Subcutaneous adipose tissue (tissue), 4 donors: ENCODE data around the gene MYBBP1A. TPM values are rescaled to one million over a fixed set of nuclear protein-coding genes. Genes with fewer than 3 reads are reported as not detected.

Experiments used
- total RNA-seq, 4 donors: library from RNA; depleted of rRNA; stranded (reverse); fragments of >200 nt; gene quantifications; one replicate each; pipeline ENCODE4 v1.1.0, GENCODE V29; 2016
- TF ChIP-seq, protein P1 (sequence below): fragments of 450-650 bp; IDR thresholded peaks from one replicate; pipeline ENCODE4 v1.5.1; 2016; ENCODE audit warnings: low read depth, mild to moderate bottlenecking, control low read depth, antibody characterized with exemption, moderate library complexity

The MYBBP1A gene
- total RNA-seq, 4 donors from 2014 or later = 16.5 to 34.7 (median 28.7) TPM

DNA sequence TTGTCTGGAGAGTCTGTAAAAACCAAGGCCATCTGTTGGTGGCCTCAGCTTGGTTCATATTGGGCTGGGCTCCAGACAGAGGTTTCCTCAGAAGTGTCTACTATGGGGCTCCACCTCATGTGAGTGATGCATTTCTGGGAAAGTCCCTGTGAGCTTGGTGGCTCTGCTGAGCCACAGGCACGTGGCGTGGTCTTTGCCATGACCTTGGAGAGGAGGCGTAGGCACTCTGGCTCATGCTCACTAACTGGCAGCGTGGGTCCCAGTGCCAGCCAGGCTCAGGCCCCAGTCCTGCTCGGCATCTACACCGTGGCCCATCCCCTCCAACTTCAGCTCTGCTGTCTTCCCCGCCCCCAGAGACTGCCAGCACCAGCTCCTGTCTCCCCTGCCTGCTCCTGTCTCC, 18.5 kb upstream of the MYBBP1A start:
- TF ChIP-seq, protein P1, sequence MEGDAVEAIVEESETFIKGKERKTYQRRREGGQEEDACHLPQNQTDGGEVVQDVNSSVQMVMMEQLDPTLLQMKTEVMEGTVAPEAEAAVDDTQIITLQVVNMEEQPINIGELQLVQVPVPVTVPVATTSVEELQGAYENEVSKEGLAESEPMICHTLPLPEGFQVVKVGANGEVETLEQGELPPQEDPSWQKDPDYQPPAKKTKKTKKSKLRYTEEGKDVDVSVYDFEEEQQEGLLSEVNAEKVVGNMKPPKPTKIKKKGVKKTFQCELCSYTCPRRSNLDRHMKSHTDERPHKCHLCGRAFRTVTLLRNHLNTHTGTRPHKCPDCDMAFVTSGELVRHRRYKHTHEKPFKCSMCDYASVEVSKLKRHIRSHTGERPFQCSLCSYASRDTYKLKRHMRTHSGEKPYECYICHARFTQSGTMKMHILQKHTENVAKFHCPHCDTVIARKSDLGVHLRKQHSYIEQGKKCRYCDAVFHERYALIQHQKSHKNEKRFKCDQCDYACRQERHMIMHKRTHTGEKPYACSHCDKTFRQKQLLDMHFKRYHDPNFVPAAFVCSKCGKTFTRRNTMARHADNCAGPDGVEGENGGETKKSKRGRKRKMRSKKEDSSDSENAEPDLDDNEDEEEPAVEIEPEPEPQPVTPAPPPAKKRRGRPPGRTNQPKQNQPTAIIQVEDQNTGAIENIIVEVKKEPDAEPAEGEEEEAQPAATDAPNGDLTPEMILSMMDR = no peak

DNA sequence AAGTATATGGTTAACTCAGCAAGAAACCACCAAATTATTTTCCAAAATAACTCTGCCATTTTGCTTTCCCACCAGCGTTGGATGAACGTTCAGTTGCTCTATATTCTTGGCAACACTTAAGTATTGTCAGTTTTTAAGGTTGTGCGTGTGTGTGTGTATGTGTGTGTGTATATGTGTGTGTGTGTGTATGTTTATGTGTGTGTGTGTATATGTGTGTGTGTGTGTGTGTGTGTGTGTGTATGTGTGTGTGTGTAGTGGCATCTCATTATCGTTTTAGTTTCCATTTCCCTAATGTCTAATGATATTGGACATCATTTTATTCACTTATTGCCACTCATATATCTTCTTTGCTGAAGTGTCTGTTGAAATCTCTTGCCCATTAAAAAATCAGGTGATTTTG, 17.9 kb upstream of the MYBBP1A start:
- TF ChIP-seq, protein P1 = no peak

DNA sequence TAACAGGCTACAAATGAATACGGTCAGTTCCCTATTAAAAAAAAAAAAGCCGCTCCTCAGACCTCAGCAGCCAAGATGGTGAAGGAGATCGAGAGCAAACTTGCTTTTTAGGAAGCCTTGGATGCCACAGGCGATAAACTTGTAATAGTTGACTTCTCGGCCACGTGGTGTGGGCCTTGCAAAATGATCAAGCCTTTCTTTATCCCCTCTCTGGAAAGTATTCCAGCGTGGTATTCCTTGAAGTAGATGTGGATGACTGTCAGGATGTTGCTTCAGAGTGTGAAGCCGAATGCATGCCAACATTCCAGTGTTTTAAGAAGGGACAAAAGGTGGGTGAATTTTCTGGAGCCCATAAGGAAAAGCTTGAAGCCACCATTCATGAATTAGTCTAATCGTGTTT, 16.9 kb upstream of the MYBBP1A start:
- TF ChIP-seq, protein P1 = no peak

DNA sequence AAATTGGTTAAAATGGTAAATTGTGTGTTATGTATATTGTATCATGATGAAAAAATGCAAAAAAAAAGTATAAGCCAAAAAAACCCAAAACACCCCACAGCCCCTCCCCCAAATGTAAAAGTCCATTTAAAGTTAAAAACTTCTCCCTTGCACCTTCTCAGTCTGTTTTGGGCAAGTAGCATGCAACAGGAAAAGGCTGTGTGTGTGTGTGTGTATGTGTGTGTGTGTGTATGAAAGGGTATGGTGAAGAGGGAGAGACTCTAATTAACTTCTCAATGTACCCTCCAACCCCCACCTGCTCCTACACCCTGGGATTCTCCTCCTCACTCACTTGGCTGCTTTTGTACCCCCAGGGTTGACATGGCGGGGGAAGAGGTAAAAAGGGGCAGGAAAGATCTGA, 14.4 kb upstream of the MYBBP1A start:
- TF ChIP-seq, protein P1 = no peak

DNA sequence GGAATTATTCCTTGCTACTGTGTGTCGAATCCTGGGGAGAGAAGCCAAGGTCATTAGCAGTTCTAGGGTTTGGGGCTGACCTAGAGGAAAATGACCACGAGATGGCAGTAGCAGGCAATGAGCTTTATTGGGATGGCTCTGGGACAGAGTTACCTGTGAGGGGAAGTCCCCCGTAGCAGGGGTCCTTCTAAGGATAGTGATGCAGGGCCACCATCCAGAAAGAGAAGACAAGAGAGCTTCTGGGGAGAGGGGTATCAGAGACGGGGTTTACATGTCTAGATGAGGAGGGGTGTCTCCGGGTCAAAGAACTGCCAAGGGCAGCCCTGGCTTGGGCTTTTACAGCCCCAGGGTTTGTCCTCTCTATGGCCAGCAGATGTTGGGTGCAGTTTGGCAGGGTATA, 11.6 kb upstream of the MYBBP1A start:
- TF ChIP-seq, protein P1 = no peak

DNA sequence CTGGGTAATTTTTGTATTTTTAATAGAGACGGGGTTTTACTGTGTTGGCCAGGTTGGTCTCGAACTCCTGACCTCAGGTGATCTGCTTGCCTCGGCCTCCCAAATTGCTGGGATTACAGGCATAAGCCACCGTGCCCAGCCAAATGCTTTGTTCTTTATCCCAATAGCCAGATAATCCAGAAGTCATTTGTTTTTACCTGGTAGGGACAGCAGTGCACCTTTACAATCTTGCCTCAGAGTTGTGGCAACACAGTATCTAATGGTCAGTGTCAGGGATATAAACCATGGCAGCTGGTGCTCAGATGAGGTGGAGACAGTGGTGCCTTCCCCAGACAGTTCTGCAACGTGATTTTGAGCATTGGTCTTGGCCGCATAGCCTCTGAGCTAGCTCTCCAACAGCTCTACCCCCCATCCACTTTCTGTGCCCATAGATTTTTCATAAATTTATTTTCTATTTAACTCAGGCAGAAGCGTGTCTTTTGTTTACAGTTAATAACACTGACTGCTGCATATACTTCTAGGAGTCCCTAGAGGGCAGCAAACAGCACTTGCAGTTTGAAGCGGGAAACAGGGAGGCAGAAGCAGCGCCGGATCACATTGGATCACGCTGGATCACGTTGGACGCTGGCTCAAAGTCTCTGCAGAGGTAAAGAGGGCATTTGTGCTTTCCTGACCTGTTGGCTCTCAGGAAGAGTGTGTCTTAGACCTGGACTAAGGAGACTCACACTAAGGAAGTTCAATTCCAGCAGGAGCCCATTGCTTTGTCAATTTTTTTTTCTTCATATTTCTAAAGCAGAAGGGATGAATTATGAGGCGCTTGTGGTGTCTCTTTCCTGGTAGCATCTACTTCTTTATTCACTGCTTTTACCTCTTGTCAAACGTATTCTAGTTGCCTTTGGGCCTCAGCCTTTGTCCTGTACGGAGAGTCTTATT, 10.3 kb upstream of the MYBBP1A start:
- TF ChIP-seq, protein P1 = no peak

DNA sequence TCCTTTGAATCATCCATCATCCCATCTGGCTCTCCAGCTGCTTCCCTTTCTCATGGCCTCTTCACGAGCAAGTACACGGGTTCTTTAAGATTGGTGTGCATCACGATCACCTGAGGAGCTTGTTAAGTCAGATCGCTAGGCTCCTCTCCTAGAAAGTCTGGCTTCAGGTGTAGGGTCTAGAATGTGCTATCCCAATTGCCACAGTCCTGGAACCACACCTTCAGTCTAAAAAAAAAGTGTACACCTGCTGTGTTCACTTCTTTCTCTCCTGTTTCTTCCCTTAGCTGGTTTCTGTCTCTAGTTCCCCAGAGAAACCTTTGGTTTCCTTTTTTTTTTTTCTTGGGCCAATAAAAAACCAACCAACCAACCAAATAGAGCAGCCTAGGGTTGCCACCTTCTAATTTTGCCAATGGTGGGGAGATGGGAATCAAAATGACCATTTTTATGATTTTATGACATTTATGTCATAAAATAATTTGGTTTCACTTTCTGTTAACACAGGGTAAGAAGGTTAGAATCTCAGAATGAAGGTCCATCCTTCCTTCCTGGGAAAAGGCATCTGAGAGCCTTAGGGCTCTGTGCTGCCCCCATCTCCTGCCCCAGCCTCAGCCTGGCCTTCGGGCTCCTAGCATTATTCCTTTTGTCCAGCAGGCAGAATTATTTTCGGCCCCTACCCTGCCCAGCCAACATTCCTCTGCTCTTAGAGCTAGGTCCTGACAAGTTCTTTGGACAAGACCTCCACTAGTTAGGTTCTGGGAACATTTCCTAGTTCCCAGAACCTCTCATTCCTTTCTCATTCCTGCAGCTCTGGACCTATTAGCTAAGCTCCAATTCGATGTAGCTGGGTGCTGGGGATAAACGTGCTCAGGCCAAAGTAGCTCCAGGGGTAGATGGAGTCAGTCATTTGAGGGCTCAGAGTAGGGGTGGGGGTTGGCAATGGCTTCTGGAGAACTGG, 7.1 kb upstream of the MYBBP1A start:
- TF ChIP-seq, protein P1 = no peak
